Duodenal mucosa (tissue), 2 donors: ENCODE data around the gene CHN1.

ENCODE experiments used
- H3K27ac ChIP-seq: one replicate; pipeline ENCODE4 v1.7.0; 2013; ENCODE audit warnings: low read depth, low read length
- H3K27me3 ChIP-seq, 2 donors: one replicate each; pipeline ENCODE4 v1.7.0; 2013; ENCODE audit warnings: low read length in 2 of 2, control low read depth in 1 of 2; ENCODE audit not compliant: insufficient read depth in 2 of 2, control insufficient read depth in 1 of 2
- H3K36me3 ChIP-seq, 2 donors: one replicate each; pipeline ENCODE4 v1.7.0; 2013; ENCODE audit warnings: low read length in 2 of 2, control low read depth in 1 of 2; ENCODE audit not compliant: insufficient read depth in 2 of 2, control insufficient read depth in 1 of 2
- H3K4me1 ChIP-seq, 2 donors: one replicate each; pipeline ENCODE4 v1.7.0; 2013; ENCODE audit warnings: low read length in 2 of 2, control low read depth in 1 of 2; ENCODE audit not compliant: insufficient read depth in 2 of 2, control insufficient read depth in 1 of 2
- H3K4me3 ChIP-seq, 2 donors: one replicate each; pipeline ENCODE4 v1.7.0; 2013; ENCODE audit warnings: low read length in 2 of 2, low read depth in 1 of 2
- H3K9ac ChIP-seq, 2 donors: one replicate each; pipeline ENCODE4 v1.7.0; 2013; ENCODE audit warnings: low read length in 2 of 2, low read depth in 1 of 2
- H3K9me3 ChIP-seq, 2 donors: one replicate each; pipeline ENCODE4 v1.7.0; 2013; ENCODE audit warnings: low read length in 2 of 2, control low read depth in 1 of 2; ENCODE audit not compliant: control insufficient read depth in 1 of 2

CHN1 gene

DNA sequence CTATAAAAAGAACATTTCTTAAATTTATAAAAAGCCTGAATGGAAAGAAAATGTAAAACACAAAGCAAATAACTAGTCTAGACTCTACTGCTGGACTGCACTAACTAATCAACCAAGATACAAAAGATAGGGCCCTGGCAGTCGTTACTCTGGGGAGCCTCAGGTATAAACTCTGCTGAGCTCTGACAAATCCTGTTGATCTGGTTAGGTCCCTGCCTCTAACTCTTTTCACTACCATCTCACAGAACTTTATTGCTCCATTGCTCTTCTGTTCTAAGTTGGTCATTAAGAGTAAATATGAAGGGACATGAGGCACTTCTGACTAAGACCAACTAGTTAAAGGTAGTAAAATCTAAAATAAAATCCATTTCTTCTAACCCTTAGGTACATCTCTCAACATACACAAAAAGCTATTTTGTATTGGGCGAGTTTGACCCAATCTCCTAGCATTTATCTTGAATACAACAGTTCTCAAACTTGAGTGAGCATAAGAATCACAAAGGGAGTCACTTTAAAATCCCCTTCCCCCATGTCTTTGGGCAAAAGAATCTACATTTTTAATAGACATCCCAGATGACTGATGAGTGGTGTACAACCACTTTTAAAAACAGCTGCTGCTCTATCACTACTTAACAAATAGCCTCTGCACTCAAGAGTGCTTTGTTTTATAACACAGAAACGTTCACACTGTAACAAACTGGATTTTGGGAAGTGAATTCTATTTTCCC lies 2.5 kb downstream of the CHN1 start:
- Histone ChIP-seq H3K9me3 (no peaks in the 10 kb centered on the region), H3K4me1 (peaks cover 0 to 5% of the 10 kb centered on the region in 2 donors), H3K27ac (no peak overlapping the region), H3K9ac (no peak overlapping the region), H3K4me3 (no peak overlapping the region), H3K27me3 (peaks cover 31 to 48% of the 10 kb centered on the region in 2 donors), H3K36me3 (no peaks in the 10 kb centered on the region)

DNA sequence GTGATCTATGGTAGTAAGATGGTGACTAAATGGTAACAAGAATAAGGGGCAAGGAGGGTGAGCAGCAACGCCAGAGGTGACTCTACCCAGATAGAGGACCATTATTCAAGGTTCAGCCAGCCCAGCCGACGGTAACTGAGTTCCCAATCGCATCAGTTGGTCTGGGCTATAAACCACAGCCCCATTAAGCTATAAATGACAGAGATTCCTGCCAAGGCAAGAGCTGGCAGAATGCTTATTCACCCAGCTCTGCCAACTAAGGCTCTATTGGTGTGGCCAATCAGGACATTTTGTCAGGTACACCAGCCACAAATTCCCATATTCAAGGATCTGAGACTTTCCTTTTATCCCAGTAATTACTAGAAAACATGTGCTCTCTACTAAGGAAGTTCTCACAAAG lies 3.6 kb downstream of the CHN1 start:
- H3K36me3 ChIP-seq = no peaks in the 10 kb centered on the region

DNA sequence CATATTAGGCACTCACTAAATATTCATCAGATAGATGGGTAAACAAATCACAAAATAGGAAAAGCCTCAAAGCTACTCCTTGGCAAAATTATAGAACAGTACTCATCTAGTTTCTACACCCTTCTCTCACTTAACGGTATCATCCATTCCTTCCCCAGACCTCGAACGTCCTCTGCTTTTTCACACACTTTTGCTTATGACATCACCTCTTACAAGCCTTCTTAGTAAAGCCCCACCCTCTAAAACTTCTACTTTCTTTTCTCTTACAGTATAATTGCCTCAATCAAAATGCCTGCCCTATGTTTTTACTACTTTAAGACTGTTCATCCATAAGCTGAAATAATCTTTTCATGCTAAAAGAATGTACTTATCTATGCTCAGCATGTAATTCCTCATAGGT lies 8.1 kb downstream of the CHN1 start:
- H3K27me3 ChIP-seq = peaks cover 0 to 5% of the 10 kb centered on the region in 2 donors
- no peaks in the 10 kb centered on the region for H3K4me1 ChIP-seq
- H3K9ac ChIP-seq = no peak overlapping the region
- no peaks in the 10 kb centered on the region for H3K36me3 ChIP-seq
- H3K4me3 ChIP-seq = no peak overlapping the region
- no peak overlapping the region for H3K27ac ChIP-seq
- no peaks in the 10 kb centered on the region for H3K9me3 ChIP-seq

More for the DNA sequence above, 3.6 kb downstream of the CHN1 start:
- H3K4me1 ChIP-seq = peaks cover 0 to 5% of the 10 kb centered on the region in 2 donors
- no peak overlapping the region for H3K4me3 ChIP-seq
- H3K27ac ChIP-seq = no peak overlapping the region
- H3K9ac ChIP-seq = no peak overlapping the region
- peaks cover 25 to 39% of the 10 kb centered on the region in 2 donors for H3K27me3 ChIP-seq
- no peaks in the 10 kb centered on the region for H3K9me3 ChIP-seq

DNA sequence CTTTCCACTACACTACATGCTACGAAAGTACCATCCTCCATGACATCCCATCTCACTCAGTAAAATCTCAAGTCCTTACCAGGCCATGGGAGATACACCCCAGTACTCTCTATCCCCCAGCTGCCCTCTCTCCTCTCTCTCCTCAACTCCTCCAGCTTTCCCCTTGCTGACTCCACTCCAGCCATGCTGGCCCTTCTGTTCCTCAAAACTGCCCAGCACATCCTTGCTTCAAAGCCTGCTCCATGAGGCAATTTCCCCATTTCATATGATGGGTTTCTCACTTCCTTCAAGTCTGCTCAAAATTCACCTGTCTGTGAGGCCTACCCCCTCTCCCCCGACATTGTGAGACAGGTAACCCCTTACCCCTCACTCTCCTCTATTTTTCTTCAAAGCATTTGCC lies 8.6 kb downstream of the CHN1 start:
- Histone ChIP-seq H3K9ac (no peak overlapping the region), H3K4me1 (no peaks in the 10 kb centered on the region), H3K27ac (no peak overlapping the region), H3K9me3 (no peaks in the 10 kb centered on the region), H3K36me3 (no peaks in the 10 kb centered on the region), H3K27me3 (peaks cover 0 to under 1% of the 10 kb centered on the region in 2 donors), H3K4me3 (no peak overlapping the region)

DNA sequence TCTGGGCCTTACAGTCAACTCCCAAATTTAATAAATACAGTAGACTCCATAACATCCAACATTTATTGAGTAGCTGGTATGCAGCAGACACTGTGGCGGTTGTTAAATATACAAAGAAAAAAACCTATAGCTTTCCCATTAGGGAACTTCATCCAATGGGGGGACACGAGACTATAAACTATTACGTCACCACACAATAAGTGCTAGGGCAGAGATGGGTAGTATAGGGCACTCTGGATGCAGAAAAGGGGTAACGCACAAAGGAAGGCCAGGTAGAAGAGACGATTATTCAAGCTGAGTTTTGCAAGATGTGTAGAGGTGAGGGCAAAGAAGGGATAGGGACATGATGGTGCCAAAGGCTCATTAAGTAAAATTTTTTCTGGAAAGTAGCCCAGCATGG lies 10.8 kb downstream of the CHN1 start:
- no peak overlapping the region for H3K27ac ChIP-seq
- no peaks in the 10 kb centered on the region for H3K9me3 ChIP-seq
- H3K27me3 ChIP-seq = no peaks in the 10 kb centered on the region
- H3K9ac ChIP-seq = no peak overlapping the region
- H3K36me3 ChIP-seq = no peaks in the 10 kb centered on the region
- no peak overlapping the region for H3K4me3 ChIP-seq
- H3K4me1 ChIP-seq = no peaks in the 10 kb centered on the region

DNA sequence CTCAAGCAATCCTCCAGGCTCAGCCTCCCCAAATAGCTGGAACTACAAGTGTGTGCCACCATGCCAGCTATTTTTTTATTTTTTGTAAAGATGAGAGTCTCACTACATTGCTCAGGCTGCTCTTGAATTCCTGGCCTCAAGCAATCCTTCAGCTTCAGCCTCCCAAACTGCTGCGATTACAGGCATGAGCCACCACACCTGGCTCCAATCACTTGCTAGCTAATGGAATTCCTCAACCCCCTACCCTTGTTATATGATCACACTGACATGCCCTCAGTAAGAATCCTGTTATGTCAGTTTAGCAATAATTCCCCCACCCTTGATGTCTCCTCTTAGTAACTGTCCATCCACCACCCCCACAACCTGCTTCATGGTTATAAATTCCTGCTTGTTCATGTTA lies 12.3 kb downstream of the CHN1 start:
- H3K36me3 ChIP-seq = no peaks in the 10 kb centered on the region
- H3K27ac ChIP-seq = no peak overlapping the region
- H3K4me3 ChIP-seq = no peak overlapping the region
- no peak overlapping the region for H3K9ac ChIP-seq
- H3K4me1 ChIP-seq = no peaks in the 10 kb centered on the region
- H3K9me3 ChIP-seq = no peaks in the 10 kb centered on the region
- H3K27me3 ChIP-seq = no peaks in the 10 kb centered on the region

DNA sequence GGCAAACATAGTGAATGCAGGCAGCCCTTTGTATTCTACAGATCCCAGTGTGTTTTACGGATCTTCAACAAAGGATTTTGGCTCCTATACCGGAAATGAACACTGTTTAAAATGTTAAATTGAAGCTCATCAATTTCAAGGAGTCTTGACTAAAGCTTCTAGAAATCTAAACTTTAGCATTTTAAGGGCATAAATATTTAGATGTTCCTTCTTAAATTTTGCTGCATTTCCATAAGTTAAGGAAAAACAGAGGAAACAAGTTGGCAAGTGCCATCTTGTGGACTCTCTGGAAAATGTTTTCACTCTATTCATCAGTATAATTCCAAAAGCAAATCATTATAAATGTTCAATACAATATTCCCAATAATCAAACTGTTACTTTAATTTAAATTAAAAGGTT lies 19.6 kb downstream of the CHN1 start:
- Histone ChIP-seq H3K27me3 (no peaks in the 10 kb centered on the region), H3K9me3 (no peaks in the 10 kb centered on the region), H3K4me3 (no peak overlapping the region), H3K27ac (no peak overlapping the region), H3K4me1 (no peaks in the 10 kb centered on the region), H3K9ac (no peak overlapping the region), H3K36me3 (no peaks in the 10 kb centered on the region)

DNA sequence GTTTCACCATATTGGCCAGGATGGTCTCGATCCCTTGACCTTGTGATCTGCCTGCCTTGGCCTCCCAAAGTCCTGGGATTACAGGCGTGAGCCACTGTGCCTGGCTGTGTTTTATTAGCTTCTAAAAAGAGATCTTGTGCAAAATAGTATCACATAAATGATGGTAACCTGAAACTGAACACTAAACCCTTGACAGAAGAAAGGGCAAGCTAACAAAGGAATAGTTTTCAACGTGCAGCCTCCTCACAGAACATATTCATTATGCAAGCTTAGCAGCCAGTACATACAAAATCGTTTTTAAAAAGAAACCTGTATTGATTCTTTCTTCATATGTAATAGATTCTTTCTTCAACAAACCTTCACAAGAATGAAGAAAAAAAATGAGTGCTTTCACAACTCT lies 20.6 kb downstream of the CHN1 start:
- Histone ChIP-seq H3K4me3 (no peak overlapping the region), H3K9ac (no peak overlapping the region), H3K9me3 (no peaks in the 10 kb centered on the region), H3K27me3 (no peaks in the 10 kb centered on the region), H3K27ac (no peak overlapping the region), H3K36me3 (no peaks in the 10 kb centered on the region), H3K4me1 (no peaks in the 10 kb centered on the region)

DNA sequence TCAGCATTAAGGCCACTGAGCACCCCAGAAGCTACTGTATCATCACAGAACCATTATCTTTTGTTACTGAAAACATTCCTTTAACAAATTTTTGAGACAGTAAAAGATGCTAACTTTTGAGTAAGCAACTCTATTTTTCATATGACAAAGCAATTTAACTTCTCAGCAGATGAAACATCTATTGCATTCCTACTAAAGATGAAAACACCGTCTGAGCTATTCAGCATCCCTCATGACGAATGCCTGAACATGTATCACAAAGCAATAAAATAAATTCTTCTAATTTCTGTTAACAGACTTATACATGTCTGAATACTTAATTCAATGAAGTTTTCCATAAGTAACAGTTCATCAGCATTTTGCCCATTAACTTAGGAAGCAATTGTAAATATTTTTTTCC lies 23.9 kb downstream of the CHN1 start:
- no peak overlapping the region for H3K9ac ChIP-seq

DNA sequence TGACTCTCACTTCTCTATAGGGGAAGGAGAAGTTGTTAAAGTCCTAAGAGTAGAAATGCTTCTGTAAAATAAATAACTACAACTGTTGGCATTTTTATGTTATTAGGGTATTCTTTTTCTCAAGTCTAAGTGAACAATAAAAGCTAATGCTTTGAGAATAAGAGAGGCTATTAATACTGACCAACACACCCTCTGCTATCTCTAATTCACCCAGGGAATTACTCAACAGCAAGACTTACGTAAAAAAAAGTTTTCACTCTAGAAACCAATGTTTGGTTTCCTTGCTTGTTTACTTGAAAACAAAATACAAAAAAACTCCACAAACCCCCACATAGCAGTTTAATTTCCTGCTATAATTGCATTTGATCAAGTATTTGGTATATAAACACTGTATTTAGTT lies 25.2 kb downstream of the CHN1 start:
- H3K27ac ChIP-seq = no peak overlapping the region
- no peaks in the 10 kb centered on the region for H3K27me3 ChIP-seq
- H3K4me3 ChIP-seq = no peak overlapping the region
- no peaks in the 10 kb centered on the region for H3K9me3 ChIP-seq
- H3K36me3 ChIP-seq = no peaks in the 10 kb centered on the region
- H3K9ac ChIP-seq = no peak overlapping the region
- no peaks in the 10 kb centered on the region for H3K4me1 ChIP-seq

More for the DNA sequence above, 23.9 kb downstream of the CHN1 start:
- Histone ChIP-seq H3K4me1 (no peaks in the 10 kb centered on the region), H3K36me3 (no peaks in the 10 kb centered on the region), H3K27me3 (no peaks in the 10 kb centered on the region), H3K27ac (no peak overlapping the region), H3K9me3 (no peaks in the 10 kb centered on the region), H3K4me3 (no peak overlapping the region)
